ENCODE measurements around the gene PTPA.

GRCh38 chr9:129181246-129181645 is 70.0 kb downstream of the PTPA start:
- no peak for TF ChIP-seq EZH2 (IDR thresholded peaks at IDR 0.05; ENCODE audit: insufficient read depth, poor library complexity, severe bottlenecking)
- TF ChIP-seq EZH2phosphoT487 (IDR thresholded peaks at IDR 0.05; ENCODE audit: insufficient read depth, low read depth), result no peak

Data from GM23248 (cell line).